GM12875 (cell line): ENCODE results near the gene TMC8.

ENCODE experiments used
- H3K4me3 ChIP-seq: one replicate; pipeline ENCODE4 v1.5.1; 2011; ENCODE audit warnings: low read depth, low read length, control low read depth
- TF ChIP-seq, protein P1 (sequence below): IDR thresholded peaks from 2 replicates; pipeline ENCODE4 v1.5.1; 2011; ENCODE audit warnings: low read depth, mild to moderate bottlenecking, control low read depth, inconsistent platforms, low read length, moderate library complexity, borderline replicate concordance; ENCODE audit not compliant: insufficient read depth

TMC8 gene

DNA sequence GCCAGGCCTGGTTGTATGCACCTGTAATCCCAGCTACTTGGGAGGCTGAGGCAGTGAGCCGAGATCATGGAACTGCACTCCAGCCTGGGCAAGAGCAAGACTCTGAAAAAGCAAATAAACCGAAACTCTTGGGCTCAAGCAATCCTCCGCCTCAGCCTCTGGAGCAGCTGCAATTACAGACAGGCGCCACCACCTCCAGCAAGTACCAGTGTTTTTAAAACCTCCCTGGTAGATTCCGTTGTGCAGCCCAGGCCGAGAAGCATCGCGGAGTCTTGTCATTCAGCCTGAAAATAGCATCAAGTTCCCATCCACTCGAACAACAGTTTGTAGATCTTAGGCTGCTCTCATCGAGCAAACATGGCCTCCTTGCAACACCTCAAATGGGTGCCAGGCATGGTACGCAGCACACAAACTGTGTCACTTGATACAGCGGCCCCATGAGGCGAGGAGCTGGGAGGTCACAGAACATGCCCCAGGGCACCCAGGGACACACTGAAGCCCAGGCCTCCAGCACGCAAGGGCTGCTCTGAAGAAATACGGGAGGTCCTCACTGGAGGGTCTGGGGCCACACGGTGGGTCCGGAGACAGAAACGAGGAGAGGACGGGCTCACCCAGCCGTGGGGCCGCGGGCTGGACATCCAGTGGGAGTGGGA is 20.1 kb upstream of the TMC8 start:
- TF ChIP-seq, protein P1, sequence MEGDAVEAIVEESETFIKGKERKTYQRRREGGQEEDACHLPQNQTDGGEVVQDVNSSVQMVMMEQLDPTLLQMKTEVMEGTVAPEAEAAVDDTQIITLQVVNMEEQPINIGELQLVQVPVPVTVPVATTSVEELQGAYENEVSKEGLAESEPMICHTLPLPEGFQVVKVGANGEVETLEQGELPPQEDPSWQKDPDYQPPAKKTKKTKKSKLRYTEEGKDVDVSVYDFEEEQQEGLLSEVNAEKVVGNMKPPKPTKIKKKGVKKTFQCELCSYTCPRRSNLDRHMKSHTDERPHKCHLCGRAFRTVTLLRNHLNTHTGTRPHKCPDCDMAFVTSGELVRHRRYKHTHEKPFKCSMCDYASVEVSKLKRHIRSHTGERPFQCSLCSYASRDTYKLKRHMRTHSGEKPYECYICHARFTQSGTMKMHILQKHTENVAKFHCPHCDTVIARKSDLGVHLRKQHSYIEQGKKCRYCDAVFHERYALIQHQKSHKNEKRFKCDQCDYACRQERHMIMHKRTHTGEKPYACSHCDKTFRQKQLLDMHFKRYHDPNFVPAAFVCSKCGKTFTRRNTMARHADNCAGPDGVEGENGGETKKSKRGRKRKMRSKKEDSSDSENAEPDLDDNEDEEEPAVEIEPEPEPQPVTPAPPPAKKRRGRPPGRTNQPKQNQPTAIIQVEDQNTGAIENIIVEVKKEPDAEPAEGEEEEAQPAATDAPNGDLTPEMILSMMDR: no peak
- no peak overlapping the region for H3K4me3 ChIP-seq

DNA sequence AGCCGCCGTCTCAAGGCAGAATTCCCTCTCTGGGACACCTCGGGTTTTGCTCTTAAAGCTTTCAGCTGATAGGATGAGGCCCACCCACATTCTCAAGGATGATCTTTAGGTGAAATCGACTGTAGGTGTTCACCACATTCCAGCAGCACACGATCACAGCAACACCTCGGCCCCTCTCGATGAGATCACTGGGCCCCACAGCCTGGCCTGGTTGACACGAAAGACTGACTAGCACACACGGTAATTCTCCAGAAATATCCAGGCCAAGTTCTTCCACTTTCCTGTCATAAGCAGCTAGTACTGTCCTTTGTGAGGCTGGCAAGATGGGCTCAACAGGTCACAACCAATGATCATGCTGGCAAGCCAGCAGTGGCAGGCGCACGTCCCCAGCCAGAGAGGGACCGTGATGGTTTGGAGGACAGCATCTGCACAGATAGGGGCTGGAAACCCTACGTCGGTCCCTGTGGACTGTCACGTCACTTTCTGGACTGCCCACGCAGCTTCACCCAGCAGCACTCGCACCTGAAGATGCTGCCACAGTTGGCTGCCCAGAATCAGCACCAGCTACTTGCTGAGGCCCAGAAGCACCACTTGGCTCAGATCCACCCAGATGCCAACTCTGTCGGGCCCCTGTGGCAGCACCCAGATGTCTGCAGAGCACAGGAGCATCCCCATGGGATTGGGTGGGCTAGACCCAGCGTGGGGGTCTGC is 19.4 kb upstream of the TMC8 start:
- TF ChIP-seq, protein P1: no peak
- H3K4me3 ChIP-seq: no peak overlapping the region

DNA sequence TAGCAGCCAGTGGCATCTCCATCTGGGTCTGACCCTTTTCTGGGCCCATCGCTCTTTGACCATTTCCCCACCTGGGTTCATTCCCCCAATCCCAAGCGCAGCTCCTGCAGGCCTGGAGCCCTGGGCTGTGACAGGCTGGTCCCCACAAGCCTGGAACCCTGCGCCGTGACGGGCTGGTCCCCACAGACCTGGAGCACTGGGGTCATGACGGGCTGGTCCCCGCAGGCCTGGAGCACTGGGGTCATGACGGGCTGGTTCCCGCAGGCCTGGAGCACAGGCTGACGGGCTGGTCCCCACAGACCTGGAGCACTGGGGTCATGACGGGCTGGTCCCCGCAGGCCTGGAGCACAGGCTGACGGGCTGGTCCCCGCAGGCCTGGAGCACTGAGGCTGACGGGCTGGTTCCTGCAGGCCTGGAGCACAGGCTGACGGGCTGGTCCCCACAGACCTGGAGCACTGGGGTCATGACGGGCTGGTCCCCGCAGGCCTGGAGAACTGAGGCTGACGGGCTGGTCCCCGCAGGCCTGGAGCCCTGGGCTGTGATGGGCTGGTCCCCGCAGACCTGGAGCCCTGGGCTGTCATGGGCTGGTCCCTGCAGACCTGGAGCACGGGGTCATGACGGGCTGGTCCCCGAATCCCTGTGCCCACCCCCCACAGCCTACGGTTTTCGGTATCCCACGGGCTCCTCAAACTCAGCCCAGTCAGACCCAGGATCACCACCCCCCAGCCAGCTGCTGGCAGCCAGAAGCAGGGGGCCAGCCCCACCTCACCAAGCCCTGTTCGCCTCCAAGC is 18.6 kb upstream of the TMC8 start:
- TF ChIP-seq, protein P1: no peak

DNA sequence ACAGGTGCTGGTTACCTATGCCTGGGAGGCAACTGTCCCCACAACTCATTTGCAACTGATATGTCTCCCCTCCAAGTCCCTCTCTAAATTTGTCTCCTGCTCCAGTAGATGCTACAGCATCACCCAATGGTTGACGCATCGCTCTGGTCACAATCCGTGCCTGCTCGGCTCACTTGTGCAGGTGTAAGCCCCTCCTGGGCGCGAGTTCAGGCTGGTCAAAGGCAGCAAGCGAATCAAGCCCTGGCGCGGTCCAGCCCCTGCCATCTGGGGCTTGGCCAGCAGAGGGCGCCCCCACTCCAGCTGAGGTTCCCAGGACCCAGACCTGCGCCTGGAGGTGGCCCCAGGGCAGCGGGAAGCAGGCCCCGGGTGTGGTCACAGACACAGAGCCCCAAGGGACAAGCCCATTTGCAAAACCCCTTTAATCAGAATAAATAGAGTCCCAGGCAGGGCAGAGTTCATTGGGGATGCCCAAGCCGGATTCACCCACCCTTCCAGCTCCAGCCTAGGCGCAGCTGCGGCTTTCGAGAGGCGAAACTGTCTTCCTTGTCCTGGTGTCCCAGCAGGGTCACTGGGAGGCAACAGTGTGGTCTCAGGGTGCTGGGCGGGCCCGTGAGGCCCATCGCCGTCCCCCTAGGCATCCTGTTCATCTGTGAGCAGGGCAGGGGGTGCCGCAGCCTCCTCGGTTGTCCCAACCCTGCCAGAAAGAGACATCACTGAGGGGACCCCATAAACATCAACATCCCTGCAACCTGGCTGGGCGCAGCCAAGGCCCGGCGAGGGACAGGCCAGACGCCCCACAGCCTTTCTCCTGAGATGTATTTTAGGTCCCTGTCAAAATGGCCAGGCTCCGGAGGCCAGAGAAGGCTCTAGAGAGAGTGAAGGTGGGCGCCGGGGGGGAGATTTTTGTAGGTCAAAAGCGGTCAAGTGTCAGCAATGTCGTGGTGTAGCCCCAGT is 17.8 kb upstream of the TMC8 start:
- H3K4me3 ChIP-seq: no peak overlapping the region
- TF ChIP-seq, protein P1: peak; percentile 98

More for the DNA sequence above, 18.6 kb upstream of the TMC8 start:
- H3K4me3 ChIP-seq: no peak overlapping the region

DNA sequence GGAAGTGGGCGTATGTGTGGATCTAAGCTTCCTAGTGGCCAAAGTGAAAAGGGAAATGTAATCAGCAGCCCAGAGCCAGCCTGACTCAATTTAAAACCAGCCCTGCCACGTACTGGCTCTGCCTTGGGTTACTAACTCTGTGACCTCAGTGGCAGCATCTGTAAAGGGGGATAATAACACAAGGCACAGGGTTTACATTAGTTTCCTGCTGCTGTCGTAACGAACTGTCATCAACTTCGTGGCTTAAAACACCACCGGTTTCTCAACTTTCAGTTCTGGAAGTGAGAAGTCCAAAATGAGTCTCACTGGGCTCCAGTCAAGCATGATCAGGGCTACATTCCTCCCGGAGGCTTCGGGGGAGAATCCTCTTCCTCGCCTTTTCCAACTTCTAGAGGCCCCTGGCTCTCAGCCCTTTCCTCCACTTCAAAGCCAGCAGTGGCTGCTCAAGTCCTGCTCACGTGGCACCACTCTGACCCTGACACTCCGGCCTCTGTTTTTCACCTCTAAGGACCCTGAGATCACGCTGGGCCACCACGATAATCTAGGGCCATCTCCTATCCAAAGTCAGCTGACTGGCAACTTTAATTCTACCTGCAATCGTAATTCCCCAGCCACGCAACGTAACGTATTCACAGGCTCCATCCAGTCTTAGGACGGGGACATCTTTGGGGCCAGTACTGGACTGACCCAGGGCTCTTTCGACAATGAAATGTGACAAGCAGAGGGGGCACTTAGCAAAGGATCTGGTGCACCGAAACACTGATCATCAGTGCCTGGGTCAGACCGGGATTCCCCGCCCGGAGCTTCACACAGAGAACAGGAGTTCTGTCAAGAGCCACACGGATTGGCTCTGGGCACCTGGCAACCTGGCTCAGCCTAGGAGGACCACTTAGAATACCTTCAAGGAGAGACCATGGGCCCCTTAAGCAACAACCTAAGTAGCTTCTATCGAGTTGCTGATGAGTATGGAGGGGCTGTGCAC is 16.5 kb upstream of the TMC8 start:
- H3K4me3 ChIP-seq: no peak overlapping the region
- TF ChIP-seq, protein P1: no peak
